HEK293 (cell line): Measurements from ENCODE around the gene EGR2.

Experiments
- CTCF ChIA-PET: fragments of 350-600 bp; formaldehyde crosslinking; extraction: SDS; loops from one replicate; lab custom pipeline; 2021; ENCODE audit warnings: antibody characterized with exemption; lab: Yijun Ruan, JAX
- POLR2A ChIA-PET: fragments of 300-600 bp; formaldehyde crosslinking; extraction: SDS; loops from one replicate; lab custom pipeline; 2020; ENCODE audit warnings: antibody characterized with exemption, inconsistent platforms; lab: Yijun Ruan, JAX
- H3K27ac ChIP-seq: fragments of 200-500 bp; sonication (Bioruptor generic); 2 replicates; pipeline ENCODE4 v1.5.1; 2014; ENCODE audit warnings: low read depth, low read length, control low read depth, inconsistent platforms; ENCODE audit errors: extremely low read depth
- H3K36me3 ChIP-seq, 2 experiments: fragments of 200-500 bp in 1 of 2; sonication (Bioruptor generic) in 1 of 2; 1 replicate in 1 of 2; 2 replicates in 1 of 2; pipeline ENCODE4 v1.5.1; 2014 to 2017; ENCODE audit warnings: inconsistent platforms in 2 of 2, low read length in 2 of 2; ENCODE audit not compliant: control insufficient read depth in 2 of 2, insufficient read depth in 1 of 2
- H3K4me1 ChIP-seq: fragments of 200-500 bp; sonication (Bioruptor generic); 2 replicates; pipeline ENCODE4 v1.5.1; 2014; ENCODE audit warnings: mild to moderate bottlenecking, low read length, inconsistent platforms; ENCODE audit not compliant: control insufficient read depth, insufficient read depth
- H3K4me3 ChIP-seq: 2 replicates; pipeline ENCODE4 v1.5.1; 2011; ENCODE audit warnings: low read depth, mild to moderate bottlenecking, control low read depth, low read length, moderate library complexity
- H3K9me3 ChIP-seq: fragments of 200-500 bp; sonication (Bioruptor generic); 2 replicates; pipeline ENCODE4 v1.5.1; 2014; ENCODE audit warnings: low read depth, low read length, inconsistent platforms; ENCODE audit not compliant: control insufficient read depth, insufficient read depth
- ATF2 ChIP-seq: fragments of 450-650 bp; formaldehyde crosslinking; IDR thresholded peaks from 2 replicates; pipeline ENCODE4 v1.5.1; 2016; ENCODE audit warnings: missing biosample characterization, missing genetic modification characterization, low read depth
- BCL6B ChIP-seq: fragments of 450-650 bp; formaldehyde crosslinking; IDR thresholded peaks from 2 replicates; pipeline ENCODE4 v1.5.1; 2017; ENCODE audit warnings: missing biosample characterization, missing genetic modification characterization
- HOXA7 ChIP-seq: sonication (generic); formaldehyde crosslinking; IDR thresholded peaks from 2 replicates; pipeline ENCODE4 v1.8.1; 2022; ENCODE audit warnings: missing genetic modification reagents, borderline replicate concordance
- ZBTB8A ChIP-seq: fragments of 450-650 bp; formaldehyde crosslinking; IDR thresholded peaks from 2 replicates; pipeline ENCODE4 v1.5.1; 2016; ENCODE audit warnings: missing biosample characterization, missing genetic modification characterization
- ZFHX2 ChIP-seq: fragments of 450-650 bp; formaldehyde crosslinking; conservative IDR thresholded peaks from 2 replicates; pipeline ENCODE4 v1.5.1; 2016; ENCODE audit warnings: missing biosample characterization, missing genetic modification characterization
- ZNF148 ChIP-seq: fragments of 450-650 bp; formaldehyde crosslinking; IDR thresholded peaks from 2 replicates; pipeline ENCODE4 v1.5.0; 2017; ENCODE audit warnings: missing biosample characterization, missing genetic modification characterization, borderline replicate concordance
- ZNF2 ChIP-seq: fragments of 450-650 bp; formaldehyde crosslinking; IDR thresholded peaks from 2 replicates; pipeline ENCODE4 v1.5.1; 2016; ENCODE audit warnings: missing biosample characterization, missing genetic modification characterization
- ZNF202 ChIP-seq: fragments of 450-650 bp; formaldehyde crosslinking; IDR thresholded peaks from 2 replicates; pipeline ENCODE4 v1.5.1; 2016; ENCODE audit warnings: missing biosample characterization, missing genetic modification characterization, borderline replicate concordance
- ZNF26 ChIP-seq: fragments of 450-650 bp; formaldehyde crosslinking; IDR thresholded peaks from 2 replicates; pipeline ENCODE4 v1.5.1; 2016; ENCODE audit warnings: missing biosample characterization, missing genetic modification characterization
- ZNF350 ChIP-seq: fragments of 450-650 bp; formaldehyde crosslinking; IDR thresholded peaks from 2 replicates; pipeline ENCODE4 v1.5.0; 2017; ENCODE audit warnings: missing biosample characterization, mild to moderate bottlenecking, missing genetic modification characterization
- ZNF37A ChIP-seq: fragments of 450-650 bp; IDR thresholded peaks from 2 replicates; pipeline ENCODE4 v1.5.1; 2018; ENCODE audit warnings: missing biosample characterization, missing genetic modification characterization
- ZNF433 ChIP-seq: fragments of 450-650 bp; formaldehyde crosslinking; IDR thresholded peaks from 2 replicates; pipeline ENCODE4 v1.5.1; 2016; ENCODE audit warnings: missing biosample characterization, missing genetic modification characterization, low read depth
- ZNF600 ChIP-seq: fragments of 450-650 bp; formaldehyde crosslinking; IDR thresholded peaks from 2 replicates; pipeline ENCODE4 v1.5.1; 2016; ENCODE audit warnings: missing biosample characterization, missing genetic modification characterization
- ZNF626 ChIP-seq: fragments of 450-650 bp; sonication (Bioruptor Pico); formaldehyde crosslinking; IDR thresholded peaks from 2 replicates; pipeline ENCODE4 v1.5.1; 2018; ENCODE audit warnings: missing biosample characterization, missing genetic modification characterization, inconsistent platforms
- ZNF701 ChIP-seq: fragments of 450-650 bp; formaldehyde crosslinking; IDR thresholded peaks from 2 replicates; pipeline ENCODE4 v1.5.1; 2016; ENCODE audit warnings: missing biosample characterization, missing genetic modification characterization
- ZNF792 ChIP-seq: fragments of 450-650 bp; formaldehyde crosslinking; IDR thresholded peaks from 2 replicates; pipeline ENCODE4 v1.5.1; 2016; ENCODE audit warnings: missing biosample characterization, missing genetic modification characterization
- TF ChIP-seq, protein P1 (sequence below): fragments of 450-650 bp; formaldehyde crosslinking; conservative IDR thresholded peaks from 2 replicates; pipeline ENCODE4 v1.5.1; 2016; ENCODE audit warnings: low read depth, missing biosample characterization, missing genetic modification characterization
- TF ChIP-seq, protein P2 (sequence below): fragments of 450-650 bp; IDR thresholded peaks from 2 replicates; pipeline ENCODE4 v1.5.1; 2018; ENCODE audit warnings: missing biosample characterization, mild to moderate bottlenecking, missing genetic modification characterization
- TF ChIP-seq, protein P3 (sequence below): fragments of 450-650 bp; IDR thresholded peaks from 2 replicates; pipeline ENCODE4 v1.5.1; 2018; ENCODE audit warnings: missing biosample characterization, missing genetic modification characterization

EGR2 gene

DNA sequence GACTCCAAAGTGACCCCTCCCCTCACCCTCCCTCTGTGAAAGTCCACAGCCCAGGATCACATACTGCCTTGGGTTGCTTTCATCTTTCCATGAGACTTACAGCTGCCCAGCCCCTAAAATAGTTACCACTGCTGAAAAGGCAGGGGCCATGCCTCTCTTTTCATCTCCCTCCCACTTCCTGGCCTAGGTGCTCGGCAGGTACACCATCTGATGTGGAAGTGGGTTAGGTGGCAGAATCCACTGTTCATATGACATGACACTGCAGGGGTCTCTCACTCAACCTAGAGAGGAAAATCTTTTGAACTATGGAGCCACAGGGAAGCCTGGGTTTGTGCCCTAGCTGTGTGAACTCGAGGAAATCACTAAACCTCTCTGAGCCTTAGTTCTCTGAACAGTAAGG is 50.4 kb downstream of the EGR2 start:
- H3K4me3 ChIP-seq, result no peak overlapping the region
- H3K9me3 ChIP-seq, result no peaks in the 10 kb centered on the region
- no peaks in the 10 kb centered on the region for H3K4me1 ChIP-seq
- H3K36me3 ChIP-seq, result no peaks in the 10 kb centered on the region
- CTCF ChIA-PET, result no interaction called here
- TF ChIP-seq ZNF433 (no peak), ZNF600 (tag by site-specific recombination) (no peak), ZNF37A (tag by site-specific recombination) (no peak), ZNF350 (tag by site-specific recombination) (no peak), ZNF792 (tag by site-specific recombination) (no peak), ZBTB8A (no peak), HOXA7 (CRISPR knock-in tag) (no peak)
- TF ChIP-seq, protein P1, sequence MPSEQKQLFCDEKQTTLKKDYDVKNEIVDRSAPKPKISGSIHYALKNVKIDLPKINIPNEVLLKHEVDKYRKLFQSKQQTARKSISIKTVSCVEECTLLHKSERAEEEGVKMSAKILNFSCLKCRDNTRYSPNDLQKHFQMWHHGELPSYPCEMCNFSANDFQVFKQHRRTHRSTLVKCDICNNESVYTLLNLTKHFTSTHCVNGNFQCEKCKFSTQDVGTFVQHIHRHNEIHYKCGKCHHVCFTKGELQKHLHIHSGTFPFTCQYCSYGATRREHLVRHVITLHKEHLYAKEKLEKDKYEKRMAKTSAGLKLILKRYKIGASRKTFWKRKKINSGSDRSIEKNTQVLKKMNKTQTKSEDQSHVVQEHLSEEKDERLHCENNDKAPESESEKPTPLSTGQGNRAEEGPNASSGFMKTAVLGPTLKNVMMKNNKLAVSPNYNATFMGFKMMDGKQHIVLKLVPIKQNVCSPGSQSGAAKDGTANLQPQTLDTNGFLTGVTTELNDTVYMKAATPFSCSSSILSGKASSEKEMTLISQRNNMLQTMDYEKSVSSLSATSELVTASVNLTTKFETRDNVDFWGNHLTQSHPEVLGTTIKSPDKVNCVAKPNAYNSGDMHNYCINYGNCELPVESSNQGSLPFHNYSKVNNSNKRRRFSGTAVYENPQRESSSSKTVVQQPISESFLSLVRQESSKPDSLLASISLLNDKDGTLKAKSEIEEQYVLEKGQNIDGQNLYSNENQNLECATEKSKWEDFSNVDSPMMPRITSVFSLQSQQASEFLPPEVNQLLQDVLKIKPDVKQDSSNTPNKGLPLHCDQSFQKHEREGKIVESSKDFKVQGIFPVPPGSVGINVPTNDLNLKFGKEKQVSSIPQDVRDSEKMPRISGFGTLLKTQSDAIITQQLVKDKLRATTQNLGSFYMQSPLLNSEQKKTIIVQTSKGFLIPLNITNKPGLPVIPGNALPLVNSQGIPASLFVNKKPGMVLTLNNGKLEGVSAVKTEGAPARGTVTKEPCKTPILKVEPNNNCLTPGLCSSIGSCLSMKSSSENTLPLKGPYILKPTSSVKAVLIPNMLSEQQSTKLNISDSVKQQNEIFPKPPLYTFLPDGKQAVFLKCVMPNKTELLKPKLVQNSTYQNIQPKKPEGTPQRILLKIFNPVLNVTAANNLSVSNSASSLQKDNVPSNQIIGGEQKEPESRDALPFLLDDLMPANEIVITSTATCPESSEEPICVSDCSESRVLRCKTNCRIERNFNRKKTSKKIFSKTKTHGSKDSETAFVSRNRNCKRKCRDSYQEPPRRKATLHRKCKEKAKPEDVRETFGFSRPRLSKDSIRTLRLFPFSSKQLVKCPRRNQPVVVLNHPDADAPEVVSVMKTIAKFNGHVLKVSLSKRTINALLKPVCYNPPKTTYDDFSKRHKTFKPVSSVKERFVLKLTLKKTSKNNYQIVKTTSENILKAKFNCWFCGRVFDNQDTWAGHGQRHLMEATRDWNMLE (tag by site-specific recombination), result no peak
- TF ChIP-seq, protein P2, sequence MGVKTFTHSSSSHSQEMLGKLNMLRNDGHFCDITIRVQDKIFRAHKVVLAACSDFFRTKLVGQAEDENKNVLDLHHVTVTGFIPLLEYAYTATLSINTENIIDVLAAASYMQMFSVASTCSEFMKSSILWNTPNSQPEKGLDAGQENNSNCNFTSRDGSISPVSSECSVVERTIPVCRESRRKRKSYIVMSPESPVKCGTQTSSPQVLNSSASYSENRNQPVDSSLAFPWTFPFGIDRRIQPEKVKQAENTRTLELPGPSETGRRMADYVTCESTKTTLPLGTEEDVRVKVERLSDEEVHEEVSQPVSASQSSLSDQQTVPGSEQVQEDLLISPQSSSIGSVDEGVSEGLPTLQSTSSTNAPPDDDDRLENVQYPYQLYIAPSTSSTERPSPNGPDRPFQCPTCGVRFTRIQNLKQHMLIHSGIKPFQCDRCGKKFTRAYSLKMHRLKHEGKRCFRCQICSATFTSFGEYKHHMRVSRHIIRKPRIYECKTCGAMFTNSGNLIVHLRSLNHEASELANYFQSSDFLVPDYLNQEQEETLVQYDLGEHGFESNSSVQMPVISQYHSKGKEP, result no peak
- POLR2A ChIA-PET, result no interaction called here
- no peak overlapping the region for H3K27ac ChIP-seq

DNA sequence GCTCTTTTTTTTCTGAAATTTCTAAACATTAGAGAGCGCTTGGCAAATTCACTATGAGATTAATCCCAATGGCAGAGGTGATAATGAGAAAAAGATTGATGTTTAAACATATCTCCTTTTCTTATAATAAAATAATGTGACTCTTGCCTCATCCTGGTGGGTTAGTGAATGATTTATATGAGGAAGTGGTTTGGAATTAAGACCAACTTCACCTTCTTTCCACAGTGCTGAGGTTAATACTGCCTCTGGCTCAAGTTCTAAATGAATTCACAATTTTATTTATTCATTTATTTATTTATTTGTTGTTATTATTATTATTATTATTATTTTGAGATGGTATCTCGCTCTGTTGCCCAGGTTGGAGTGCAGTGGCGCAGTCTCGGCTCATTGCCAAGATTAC is 52.2 kb downstream of the EGR2 start:
- no peaks in the 10 kb centered on the region for H3K36me3 ChIP-seq
- CTCF ChIA-PET, result no interaction called here
- H3K9me3 ChIP-seq, result no peaks in the 10 kb centered on the region
- H3K27ac ChIP-seq, result no peak overlapping the region
- H3K4me1 ChIP-seq, result no peaks in the 10 kb centered on the region
- POLR2A ChIA-PET, result no interaction called here
- no peak overlapping the region for H3K4me3 ChIP-seq
- TF ChIP-seq ZNF2 (no peak), ZNF202 (tag by site-specific recombination) (no peak), BCL6B (tag by site-specific recombination) (no peak), ATF2 (tag by site-specific recombination) (no peak), ZNF148 (tag by site-specific recombination) (no peak), ZNF701 (tag by site-specific recombination) (no peak), ZNF626 (no peak), ZNF26 (no peak), ZNF792 (tag by site-specific recombination) (no peak), ZFHX2 (no peak)
- TF ChIP-seq, protein P3, sequence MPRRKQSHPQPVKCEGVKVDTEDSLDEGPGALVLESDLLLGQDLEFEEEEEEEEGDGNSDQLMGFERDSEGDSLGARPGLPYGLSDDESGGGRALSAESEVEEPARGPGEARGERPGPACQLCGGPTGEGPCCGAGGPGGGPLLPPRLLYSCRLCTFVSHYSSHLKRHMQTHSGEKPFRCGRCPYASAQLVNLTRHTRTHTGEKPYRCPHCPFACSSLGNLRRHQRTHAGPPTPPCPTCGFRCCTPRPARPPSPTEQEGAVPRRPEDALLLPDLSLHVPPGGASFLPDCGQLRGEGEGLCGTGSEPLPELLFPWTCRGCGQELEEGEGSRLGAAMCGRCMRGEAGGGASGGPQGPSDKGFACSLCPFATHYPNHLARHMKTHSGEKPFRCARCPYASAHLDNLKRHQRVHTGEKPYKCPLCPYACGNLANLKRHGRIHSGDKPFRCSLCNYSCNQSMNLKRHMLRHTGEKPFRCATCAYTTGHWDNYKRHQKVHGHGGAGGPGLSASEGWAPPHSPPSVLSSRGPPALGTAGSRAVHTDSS (tag by site-specific recombination), result no peak
